Tibial nerve (tissue), 3 donors: ENCODE results near the gene CLN6.

ENCODE experiments used
- CTCF ChIP-seq, 5 experiments: fragments of 200-600 bp in 3 of 5; fragments of 450-650 bp in 2 of 5; sonication (generic) in 3 of 5; IDR thresholded peaks; one replicate each; pipeline ENCODE4 v1.5.1; 2016 to 2019; ENCODE audit warnings: antibody characterized with exemption in 5 of 5, mild to moderate bottlenecking in 3 of 5, moderate library complexity in 2 of 5
- POLR2A ChIP-seq, 2 donors: fragments of 450-650 bp; IDR thresholded peaks; one replicate each; pipeline ENCODE4 v1.6.1; 2017; ENCODE audit warnings: antibody characterized with exemption in 2 of 2, mild to moderate bottlenecking in 2 of 2, moderate library complexity in 2 of 2

GRCh38 chr15:68204361-68204760, 25.2 kb downstream of the CLN6 start:
- TF ChIP-seq CTCF (IDR thresholded peaks at IDR 0.05) (no peak), POLR2A (IDR thresholded peaks at IDR 0.05) (no peak)
